GM18870 (cell line): ENCODE data around the gene LRRC74B.
"Not testable (repeated sequence)": the region's sequence is repeated elsewhere in the genome, so short reads cannot be mapped to it uniquely, and the experiment has no call there.

Experiments
- ATAC-seq: cut with Tn5 transposase; IDR thresholded peaks from one replicate; pipeline ENCODE4 v1.9.1; 2021; ENCODE audit warnings: moderate library complexity; ENCODE audit not compliant: unreplicated experiment

LRRC74B gene

DNA sequence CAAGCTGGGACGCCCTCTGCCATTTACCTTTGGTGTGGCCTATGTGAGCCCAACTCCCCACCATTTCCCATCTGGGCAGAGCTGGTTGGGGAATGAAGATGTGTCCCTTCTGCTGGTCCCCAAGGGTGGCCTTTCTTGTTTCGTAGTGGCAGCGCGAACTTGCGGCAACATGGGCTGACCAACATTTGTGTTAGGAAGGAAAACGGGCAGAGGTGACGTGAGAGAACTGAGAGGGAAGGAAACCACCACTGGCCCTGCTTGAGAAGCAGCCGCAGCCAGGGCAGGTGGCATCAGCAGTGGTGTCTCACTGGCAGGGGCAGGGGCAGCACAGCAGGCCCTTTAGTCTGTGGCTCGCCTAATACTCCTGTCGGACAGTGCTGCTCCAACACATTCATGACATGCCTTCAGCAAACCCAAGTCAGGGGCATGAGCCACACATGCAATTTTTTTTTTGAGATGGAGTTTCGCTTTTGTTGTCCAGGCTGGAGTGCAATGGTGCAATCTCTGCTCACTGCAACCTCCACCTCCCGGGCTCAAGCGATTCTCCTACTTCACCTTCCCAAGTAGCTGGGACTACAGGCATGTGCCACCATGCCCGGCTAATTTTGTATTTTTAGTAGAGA, 29.9 kb downstream of the LRRC74B start:
- ATAC-seq = no peak

DNA sequence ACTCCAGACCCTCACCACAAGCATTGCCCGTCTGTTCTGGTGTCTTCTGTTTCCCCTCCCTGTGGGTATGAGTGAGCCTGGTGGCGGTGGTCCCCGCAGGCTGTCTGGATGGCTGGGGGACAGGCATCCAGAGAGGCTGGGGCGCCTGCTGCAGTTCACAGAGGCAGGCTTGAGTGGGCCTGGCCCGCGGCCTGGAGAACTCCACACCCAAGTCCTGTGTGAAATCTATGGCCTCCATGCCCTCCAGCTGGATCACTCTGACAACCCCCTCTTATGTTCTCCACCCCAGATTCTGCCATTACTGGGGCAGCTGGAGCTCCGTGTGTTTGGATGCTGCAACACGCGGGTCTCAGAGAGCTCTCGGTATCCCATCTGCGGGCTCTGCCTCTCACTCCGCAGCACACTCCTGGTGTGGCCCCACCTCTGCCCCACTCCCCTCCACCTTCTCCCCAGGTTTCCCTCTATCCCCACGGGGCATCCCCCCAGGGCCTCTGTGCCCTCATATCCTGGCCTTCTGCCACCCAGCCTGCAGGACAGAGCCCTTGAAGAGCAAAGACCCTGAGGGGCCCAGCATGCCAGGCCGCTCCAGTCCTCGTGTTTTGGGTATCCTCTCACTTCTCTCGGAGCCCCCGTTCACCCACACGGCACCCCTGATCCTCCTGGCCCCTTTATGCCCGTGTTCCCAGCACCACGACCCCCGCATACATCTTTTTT, 31.3 kb downstream of the LRRC74B start:
- ATAC-seq = no peak

DNA sequence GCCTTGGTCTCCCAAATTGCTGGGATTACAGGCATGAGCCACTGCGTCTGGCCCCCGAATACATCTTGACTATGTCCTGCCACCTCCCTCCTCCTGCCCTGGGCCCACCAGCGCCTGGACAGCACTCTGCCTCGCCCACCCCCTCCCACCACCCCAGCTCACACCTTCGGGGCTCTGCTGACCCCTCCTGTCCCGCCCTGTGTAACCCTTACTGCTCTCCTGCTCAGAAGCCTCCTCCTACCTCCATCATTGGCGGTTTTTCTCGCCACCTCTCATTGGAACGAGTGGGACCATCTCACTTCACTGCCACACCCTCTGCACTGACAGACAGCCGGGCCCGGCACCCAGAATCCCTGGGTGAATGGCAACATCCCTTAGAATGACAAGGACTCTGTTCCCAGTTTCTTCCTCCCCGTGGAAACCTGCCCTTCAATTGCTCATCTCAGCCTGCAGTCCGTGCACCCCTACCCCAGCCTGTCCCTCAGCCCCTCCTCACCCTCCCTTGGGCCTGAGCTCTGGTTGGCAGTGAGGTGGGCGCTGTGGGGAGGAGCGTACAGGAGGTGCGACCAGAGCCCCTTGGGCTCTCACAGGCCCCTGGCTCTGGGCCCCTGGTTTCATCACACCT, 32.2 kb downstream of the LRRC74B start:
- no peak for ATAC-seq

DNA sequence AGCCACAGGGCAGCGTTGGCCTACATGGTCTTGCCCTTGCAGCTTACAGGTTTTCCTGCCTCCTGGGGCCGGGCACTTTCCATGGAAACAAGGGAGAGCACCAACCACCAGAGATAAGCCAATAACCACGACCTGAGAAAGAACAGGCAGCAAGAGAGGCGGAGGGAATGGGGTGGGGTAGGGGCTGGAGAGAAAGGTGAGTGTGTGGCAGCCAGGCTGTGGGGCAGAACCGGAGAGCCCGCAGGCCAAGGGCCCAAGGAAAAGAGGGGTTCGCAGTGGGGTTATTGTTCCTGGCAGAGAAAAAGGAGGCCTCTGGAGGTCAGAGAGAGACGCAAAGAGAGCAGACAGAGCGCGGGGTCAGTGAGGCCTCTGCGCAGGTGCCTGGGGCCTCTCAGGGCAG, 33.2 kb downstream of the LRRC74B start:
- no peak for ATAC-seq

DNA sequence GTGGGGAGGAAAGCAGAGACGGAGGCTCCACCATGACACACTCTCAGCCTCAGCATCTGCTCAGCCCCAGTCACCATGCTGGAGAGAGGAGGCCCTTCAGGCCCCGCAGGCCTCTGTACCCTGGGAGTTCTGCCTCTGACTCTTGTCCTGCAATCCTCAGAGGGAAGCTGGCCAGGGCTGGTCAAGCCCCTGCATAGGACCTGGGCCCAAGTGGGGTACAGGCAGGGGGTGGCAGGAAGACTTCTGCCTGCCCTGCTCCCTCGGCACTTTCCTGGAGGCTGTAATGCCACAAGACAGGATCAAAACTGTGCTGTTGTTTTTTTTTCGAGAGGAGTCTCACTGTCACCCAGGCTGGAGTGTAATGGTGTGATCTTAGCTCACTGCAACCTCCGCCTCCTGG, 33.7 kb downstream of the LRRC74B start:
- ATAC-seq = no peak

DNA sequence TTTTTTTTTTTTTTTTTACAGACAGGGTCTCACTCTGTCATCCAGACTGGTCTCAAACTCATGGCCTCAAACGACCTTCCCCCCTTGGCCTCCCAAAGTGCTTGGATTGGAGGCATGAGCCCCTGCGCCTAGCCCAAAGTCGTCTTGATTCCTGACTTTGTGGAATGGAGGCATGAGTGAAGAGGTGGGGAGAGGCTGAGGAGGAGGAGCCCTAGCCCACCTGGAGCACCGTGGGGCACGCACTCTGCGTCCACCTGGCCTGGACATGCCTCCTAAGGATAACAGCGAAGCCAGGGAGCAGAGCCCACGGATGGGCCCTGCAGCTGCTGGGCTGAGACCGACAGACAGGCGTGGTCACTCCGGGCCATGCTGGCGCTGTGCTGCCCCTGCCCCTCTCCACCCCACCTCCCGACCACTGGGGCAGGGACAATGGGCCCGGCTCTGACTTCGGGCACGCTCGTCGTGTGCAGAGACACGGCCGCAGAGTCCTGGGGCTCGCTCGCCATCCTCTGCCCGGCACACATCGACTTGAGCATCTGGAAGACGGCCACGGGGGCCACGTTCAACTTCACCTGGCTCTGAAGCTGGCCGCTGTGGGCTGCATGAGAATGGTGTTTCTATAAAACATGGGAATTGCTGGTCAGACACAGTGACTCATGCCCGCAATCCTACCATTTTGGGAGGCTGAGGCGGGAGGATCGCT, 34.8 kb downstream of the LRRC74B start:
- no peak for ATAC-seq

DNA sequence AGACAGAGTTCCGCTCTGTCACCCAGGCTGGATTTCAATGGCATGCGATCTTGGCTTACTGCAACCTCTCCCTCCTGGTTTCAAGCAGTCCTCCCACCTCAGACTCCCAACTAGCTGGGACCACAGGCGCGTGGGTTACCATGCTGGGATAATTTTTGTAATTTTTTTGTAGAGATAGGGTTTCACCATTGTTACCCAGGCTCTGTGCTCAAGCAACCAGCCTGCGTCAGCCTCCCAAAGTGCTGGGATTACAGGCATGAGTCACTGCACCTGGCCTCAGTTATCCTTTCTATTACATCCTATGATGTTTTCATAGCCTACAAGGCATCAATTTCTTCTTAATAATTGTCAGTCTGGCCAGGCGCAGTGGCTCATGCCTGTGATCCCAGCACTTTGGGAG, 36.5 kb downstream of the LRRC74B start:
- ATAC-seq = no peak

DNA sequence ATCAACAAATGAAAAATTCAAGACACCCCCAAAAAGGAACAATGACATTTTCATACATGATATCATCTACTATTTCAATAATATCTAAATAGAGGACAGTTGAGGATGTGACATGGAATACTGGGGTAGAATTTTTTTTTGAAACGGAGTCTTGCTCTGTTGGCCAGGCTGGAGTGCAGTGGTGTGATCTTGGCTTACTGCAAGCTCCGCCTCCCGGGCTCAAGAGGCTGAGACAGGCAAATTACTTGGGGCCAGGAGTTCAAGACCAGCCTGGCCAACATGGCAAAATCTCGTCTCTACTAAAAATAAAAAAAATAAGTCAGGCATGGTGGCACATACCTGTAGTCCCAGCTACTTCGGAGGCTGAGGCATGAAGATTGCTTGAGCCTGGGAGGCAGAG, 41.4 kb downstream of the LRRC74B start:
- ATAC-seq = no peak

DNA sequence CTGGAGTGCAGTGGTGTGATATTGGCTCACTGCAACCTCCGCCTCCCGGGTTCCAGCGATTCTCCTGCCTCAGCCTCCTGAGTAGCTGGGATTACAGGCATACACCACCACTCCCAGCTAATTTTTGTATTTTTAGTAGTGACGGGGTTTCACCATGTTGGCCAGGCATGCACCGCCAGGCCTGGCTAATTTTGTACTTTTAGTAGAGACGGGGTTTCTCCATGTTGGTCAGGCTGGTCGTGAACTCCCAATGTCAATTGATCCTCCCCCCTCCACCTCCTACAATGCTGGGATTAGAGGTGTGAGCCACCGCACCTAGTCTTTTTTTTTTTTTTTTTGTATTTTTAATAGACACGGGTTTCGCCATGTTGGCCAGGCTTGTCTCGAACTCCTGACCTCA, 42.2 kb downstream of the LRRC74B start:
- ATAC-seq = not testable (repeated sequence)

DNA sequence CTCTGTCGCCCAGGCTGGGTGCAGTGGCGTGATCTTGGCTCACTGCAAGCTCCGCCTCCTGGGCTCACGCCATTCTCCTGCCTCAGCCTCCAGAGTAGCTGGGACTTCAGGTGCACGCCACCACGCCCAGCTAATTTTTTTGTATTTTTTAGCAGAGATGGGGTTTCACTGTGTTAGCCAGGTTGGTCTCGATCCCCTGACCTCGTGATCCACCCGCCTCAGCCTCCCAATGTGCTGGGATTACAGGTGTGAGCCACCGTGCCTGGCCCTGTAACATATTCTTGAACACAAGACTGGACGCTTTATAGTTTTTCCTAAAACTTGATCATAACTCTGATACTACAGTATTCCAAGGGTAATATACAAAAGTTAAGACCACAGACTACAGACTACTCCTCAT, 45.5 kb downstream of the LRRC74B start:
- not testable (repeated sequence) for ATAC-seq

DNA sequence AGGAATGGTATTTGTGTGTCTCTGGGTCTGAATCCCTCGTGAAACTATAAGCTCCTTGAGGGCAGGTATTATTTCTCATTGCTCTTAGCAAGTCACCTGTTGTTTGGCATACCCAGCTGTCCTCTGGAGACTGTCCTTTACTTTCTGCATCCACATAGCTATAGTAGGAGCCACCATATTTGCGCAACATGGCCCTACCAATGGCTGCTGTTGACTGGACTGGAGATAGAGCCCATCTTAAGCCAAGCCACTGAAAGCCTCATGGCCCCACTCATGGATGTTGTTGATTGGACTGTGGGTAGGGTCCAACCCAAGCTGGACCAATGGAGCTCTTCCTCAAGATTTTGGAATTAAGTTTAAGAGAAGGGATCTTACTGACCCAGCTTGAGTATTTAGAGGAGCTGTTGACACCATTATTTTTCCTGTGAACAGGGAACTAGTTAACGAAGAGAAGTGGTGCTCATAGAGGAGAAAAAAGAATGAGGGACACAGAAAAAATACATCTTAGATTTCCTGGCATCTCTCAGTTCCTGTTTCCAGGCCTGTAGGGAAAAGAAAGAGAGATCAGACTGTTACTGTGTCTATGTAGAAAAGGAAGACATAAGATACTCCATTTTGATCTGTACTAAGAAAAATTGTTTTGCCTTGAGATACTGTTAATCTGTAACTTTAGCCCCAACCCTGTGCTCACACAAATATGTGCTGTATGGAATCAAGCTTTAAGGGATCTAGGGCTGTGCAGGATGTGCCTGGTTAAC, 47.2 kb downstream of the LRRC74B start:
- no peak for ATAC-seq

DNA sequence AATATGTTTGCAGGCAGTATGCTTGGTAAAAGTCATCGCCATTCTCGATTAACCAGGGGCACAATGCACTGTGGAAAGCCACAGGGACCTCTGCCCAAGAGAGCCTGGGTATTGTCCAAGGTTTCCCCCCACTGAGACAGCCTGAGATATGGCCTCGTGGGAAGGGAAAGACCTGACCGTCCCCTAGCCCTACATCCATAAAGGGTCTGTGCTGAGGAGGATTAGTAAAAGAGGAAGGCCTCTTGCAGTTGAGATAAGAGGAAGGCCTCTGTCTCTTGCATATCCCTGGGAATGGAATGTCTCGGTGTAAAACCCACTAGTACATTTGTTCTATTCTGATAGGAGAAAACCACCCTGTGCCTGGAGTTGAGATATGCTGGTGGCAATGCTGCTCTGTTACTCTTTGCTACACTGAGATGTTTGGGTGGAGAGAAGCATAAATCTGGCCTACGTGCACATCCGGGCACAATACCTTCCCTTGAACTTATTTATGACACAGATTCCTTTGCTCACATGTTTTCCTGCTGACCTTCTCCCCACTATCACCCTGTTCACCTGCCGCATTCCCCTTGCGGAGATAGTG, 47.9 kb downstream of the LRRC74B start:
- not testable (repeated sequence) for ATAC-seq

DNA sequence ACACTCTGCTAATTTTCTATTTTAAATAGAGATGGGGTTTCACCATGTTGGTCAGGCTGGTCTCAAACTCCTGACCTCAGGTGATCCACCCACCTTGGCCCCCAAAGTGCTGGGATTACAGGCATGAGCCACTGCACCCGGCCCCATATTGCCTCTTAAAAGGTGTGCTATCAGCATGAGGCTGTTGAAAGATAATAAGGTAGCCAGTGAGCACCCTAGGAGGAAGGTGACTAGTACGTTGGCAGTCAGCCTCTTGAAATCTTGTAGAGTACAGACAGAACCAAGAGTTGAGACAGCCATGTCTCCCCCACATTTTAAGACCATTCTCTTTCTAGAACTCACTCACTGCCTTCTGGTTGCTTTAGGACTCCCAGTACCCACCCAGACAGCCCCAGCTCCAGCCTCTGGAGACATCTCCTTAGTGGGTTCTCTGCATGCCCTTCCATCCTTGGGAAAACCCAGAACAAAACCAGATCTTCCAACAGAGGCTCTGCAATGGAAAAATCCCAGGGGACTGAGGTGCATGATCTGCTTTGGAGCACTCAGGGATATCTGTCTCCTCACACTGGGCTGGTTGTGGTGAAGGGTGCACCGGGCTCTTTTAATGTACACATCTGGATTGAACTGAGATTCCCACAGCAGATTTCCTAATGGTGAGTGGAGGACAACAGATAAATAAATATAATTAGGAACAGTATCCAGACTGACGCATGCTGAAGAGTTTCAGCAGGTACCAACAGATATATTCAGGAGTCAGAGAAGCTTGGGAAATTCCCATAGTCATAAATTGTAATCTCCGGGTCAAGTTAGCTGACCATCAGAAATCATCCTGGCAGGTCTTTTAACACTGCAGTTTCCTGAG, 49.4 kb downstream of the LRRC74B start:
- no peak for ATAC-seq

DNA sequence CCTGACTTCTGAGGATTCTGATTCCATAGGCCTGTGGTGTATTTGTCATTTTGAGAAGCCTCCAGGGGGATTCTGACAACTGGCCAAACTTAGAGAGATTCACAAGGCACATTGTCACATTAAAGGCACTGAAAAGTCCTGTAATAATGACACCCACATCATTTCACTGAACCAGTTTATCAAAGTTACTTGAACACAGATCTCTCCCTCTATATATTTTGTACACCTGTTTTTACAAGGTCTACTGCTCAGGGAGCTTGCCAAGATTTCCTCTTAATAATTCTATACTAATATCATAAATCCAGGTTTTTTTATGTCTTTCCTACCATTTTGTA, 50.0 kb downstream of the LRRC74B start:
- no peak for ATAC-seq

DNA sequence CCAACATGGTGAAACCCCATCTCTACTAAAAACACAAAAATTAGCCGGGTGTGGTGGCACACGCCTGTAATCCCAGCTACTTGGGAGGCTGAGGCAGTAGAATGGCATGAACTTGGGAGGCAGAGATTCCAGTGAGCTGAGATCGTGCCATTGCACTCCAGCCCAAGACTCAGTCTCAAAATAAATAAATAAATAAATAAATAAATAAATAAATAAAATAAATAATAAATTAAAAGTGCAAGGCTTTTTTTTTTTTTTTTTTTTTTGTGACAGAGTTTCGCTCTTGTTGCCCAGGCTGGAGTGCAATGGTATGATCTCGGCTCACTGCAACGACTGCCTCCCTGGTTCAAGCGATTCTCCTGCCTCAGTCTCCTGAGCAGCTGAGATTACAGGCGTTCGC, 51.1 kb downstream of the LRRC74B start:
- ATAC-seq = not testable (repeated sequence)

DNA sequence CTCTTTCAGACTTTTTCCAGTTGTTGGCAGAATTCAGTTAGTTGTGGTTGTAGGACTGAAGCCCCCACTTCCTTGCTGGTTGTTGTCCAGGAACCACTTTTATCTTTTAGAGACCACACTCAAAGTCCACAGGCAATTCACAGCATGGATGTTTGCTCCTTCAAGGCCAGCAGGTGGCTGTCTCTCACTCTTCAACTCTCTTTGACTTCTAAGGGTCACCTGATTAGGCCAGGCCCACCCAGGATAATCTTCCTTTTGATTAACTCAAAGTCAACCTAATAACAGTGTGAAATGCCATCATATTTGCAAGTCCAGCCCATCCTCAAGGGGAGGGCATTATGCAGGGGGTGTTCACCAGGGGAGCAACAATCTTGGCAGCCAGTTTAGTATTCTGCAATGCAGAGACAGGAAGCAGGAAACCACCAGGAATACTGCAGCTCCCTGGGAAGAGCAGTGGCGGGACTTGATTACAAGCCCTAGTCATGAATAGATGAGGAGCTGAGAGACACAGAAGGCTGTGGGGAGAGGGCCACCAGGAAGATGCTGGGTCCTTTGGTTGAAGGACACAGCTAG, 52.4 kb downstream of the LRRC74B start:
- no peak for ATAC-seq

DNA sequence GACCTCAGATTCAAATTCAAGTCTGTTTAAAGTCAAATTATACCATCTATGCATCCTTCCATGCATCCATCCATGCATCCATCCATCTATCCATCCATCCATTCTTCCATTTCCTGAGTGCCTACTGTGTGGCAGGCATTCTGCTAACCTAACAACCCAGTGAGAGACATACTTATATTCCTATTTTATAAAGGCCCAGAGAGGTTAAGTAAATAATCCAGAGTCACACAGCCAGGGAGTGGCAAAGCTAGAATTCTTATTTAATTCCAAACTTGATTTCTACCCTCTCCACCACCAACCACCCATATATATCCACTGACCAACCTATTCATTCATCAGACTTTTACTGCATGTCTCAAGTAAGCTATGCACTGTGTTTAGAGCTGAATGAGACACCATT, 53.8 kb downstream of the LRRC74B start:
- ATAC-seq = no peak

DNA sequence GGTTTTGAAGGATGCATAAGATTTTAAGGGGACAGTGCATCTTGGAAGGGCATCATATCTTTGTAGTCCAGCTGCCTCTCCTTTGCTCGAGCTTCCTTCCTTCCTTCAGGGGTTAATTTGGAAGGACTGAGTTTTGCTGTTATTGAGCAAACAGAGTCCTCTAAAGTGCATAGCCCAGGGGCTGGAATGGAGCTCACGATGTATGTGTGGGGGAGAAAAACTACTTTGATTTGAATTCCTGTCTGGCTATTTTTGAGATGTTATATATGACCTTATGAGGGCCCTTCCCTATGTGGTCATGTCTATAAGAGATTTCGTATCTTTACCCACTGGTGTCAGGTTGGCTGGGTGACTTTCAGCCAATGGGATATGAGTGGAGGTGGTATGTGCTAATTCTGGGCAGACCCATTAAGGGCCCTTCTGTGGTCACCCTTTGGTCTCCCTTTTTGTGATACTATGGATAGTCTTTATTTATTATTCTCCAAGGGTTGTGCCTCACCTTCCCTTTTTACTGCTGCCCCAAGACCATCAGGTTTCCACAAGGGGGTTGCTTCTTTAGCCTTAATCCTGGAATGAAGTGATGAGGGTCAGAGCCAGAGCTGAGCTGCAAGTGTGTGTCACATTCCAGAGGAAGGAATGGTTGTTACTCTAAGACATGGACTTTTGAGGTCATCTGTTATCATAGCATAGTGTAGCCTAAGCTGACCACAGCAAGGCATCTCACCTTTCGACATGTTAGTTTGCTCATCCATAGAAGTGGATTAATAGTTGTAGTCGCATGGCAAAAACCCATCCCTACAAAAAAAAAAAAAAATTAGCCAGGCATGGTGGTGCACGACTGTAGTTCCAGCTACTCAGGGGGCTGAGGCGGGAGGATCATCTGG, 54.6 kb downstream of the LRRC74B start:
- ATAC-seq = no peak
